K562 (cell line): Measurements from ENCODE around the gene SCRN2. TPM values are rescaled to one million over a fixed set of nuclear protein-coding genes. Genes with fewer than 3 reads are reported as not detected.

ENCODE experiments used
- ATAC-seq: fragments of 200-7000 bp; cut with Tn5 transposase; 3 replicates; pipeline ENCODE4 v1.9.1; 2020; ENCODE audit warnings: moderate library complexity
- BruUV-seq: library from RNA; stranded (reverse); fragments of 400-500 nt; replicated peaks from 2 replicates; lab custom pipeline; 2021; lab: Mats Ljungman, UMichigan
- CTCF ChIA-PET: fragments of 300-600 bp; formaldehyde crosslinking; extraction: SDS; loops from one replicate; lab custom pipeline; 2021; ENCODE audit warnings: low intra/inter-chr PET ratio; lab: Yijun Ruan, JAX
- POLR2A ChIA-PET: fragments of 300-600, 350-650 bp; sonication (Branson Sonifier 250); formaldehyde crosslinking; extraction: SDS; loops from one replicate; lab custom pipeline; 2021; ENCODE audit warnings: antibody characterized with exemption, inconsistent platforms; lab: Yijun Ruan, JAX
- DNase-seq, 4 experiments: peaks; one replicate each; pipeline versions ENCODE4 v3.0.0 to v3.0.0-alpha.2; 2011 to 2018; ENCODE audit warnings: low spot score in 3 of 4, mixed read lengths in 3 of 4; ENCODE audit errors: extremely low read depth in 1 of 4
- FAIRE-seq: peaks from 2 replicates; lab custom pipeline; 2011; peaks lifted over from hg19 to GRCh38; lab: Jason Lieb, UNC
- H2AFZ ChIP-seq: 2 replicates; pipeline ENCODE4 v1.6.0; 2011; ENCODE audit warnings: low read depth, low read length, control low read depth, inconsistent platforms
- H3K27ac ChIP-seq: fragments of 200-600 bp; 3 replicates; pipeline ENCODE4 v1.8.0; 2011; ENCODE audit warnings: low read depth, mild to moderate bottlenecking, control low read depth, inconsistent platforms, low read length, moderate library complexity, mixed read lengths; ENCODE audit errors: extremely low read depth
- H3K27me3 ChIP-seq, 2 experiments: fragments of 300-600 bp in 1 of 2; 2 replicates in 1 of 2; 3 replicates in 1 of 2; pipeline versions ENCODE4 v1.6.0 to v1.8.0; 2011; ENCODE audit warnings: inconsistent platforms in 2 of 2, low read length in 2 of 2, mild to moderate bottlenecking in 1 of 2, mixed read lengths in 1 of 2, moderate library complexity in 1 of 2; ENCODE audit not compliant: control insufficient read depth in 2 of 2, insufficient read depth in 2 of 2
- H3K36me3 ChIP-seq: fragments of 300-600 bp; 3 replicates; pipeline ENCODE4 v1.8.0; 2011; ENCODE audit warnings: mild to moderate bottlenecking, low read length, inconsistent platforms; ENCODE audit not compliant: control insufficient read depth, insufficient read depth
- H3K4me1 ChIP-seq, 2 experiments: fragments of 200-600 bp in 1 of 2; replicated peaks in 1 of 2; 2 replicates in 1 of 2; 3 replicates in 1 of 2; pipeline versions ENCODE4 v1.5.1 to v1.8.0; 2011; ENCODE audit warnings: inconsistent platforms in 2 of 2, low read length in 2 of 2, mild to moderate bottlenecking in 1 of 2, mixed read lengths in 1 of 2, moderate library complexity in 1 of 2; ENCODE audit not compliant: control insufficient read depth in 2 of 2, insufficient read depth in 2 of 2
- H3K4me2 ChIP-seq: 2 replicates; pipeline ENCODE4 v1.6.1; 2011; ENCODE audit warnings: low read length, control low read depth, inconsistent platforms, mixed read lengths; ENCODE audit not compliant: insufficient read depth
- H3K4me3 ChIP-seq: fragments of 200-600 bp; sonication (generic), shearing (Covaris generic); 2 replicates; pipeline ENCODE4 v1.5.1; 2016; ENCODE audit warnings: control low read depth, inconsistent platforms
- H3K79me2 ChIP-seq: fragments of 200-600 bp; 3 replicates; pipeline ENCODE4 v1.8.0; 2011; ENCODE audit warnings: low read length, inconsistent platforms; ENCODE audit not compliant: control insufficient read depth, insufficient read depth
- H3K9ac ChIP-seq, 2 experiments: 2 replicates each; pipeline versions ENCODE4 v1.6.0 to v1.6.1; 2011; ENCODE audit warnings: low read depth in 2 of 2, low read length in 2 of 2, control low read depth in 1 of 2, inconsistent platforms in 1 of 2, mild to moderate bottlenecking in 1 of 2, mixed read lengths in 1 of 2; ENCODE audit not compliant: insufficient read depth in 1 of 2
- H3K9me1 ChIP-seq: one replicate; pipeline ENCODE4 v1.6.0; 2011; ENCODE audit warnings: inconsistent platforms, mild to moderate bottlenecking, low read length, moderate library complexity; ENCODE audit not compliant: control insufficient read depth, insufficient read depth
- H3K9me3 ChIP-seq: replicated peaks from 2 replicates; pipeline ENCODE4 v1.5.1; 2011; ENCODE audit warnings: low read depth, low read length, inconsistent platforms; ENCODE audit not compliant: control insufficient read depth, insufficient read depth
- H4K20me1 ChIP-seq: replicated peaks from 2 replicates; pipeline ENCODE4 v1.6.1; 2011; ENCODE audit warnings: low read length, inconsistent platforms, mixed read lengths; ENCODE audit not compliant: control insufficient read depth, insufficient read depth
- DPF2 ChIP-seq: fragments of 450-650 bp; IDR thresholded peaks from 2 replicates; pipeline ENCODE4 v1.6.1; 2016
- ESRRB ChIP-seq: fragments of 250-450 bp; sonication (Bioruptor Pico); IDR thresholded peaks from 2 replicates; pipeline ENCODE4 v1.5.0; 2020; ENCODE audit warnings: mild to moderate bottlenecking, moderate library complexity, borderline replicate concordance
- ETS1 ChIP-seq: conservative IDR thresholded peaks from 2 replicates; pipeline ENCODE4 v1.6.1; 2011; ENCODE audit warnings: low read depth, mild to moderate bottlenecking, low read length; ENCODE audit not compliant: control insufficient read depth
- MNT ChIP-seq, 2 experiments: fragments of 450-650 bp; conservative IDR thresholded peaks; 2 replicates each; pipeline ENCODE4 v1.6.1; 2017; ENCODE audit warnings: mild to moderate bottlenecking in 2 of 2, moderate library complexity in 2 of 2
- MYC ChIP-seq, 2 experiments: fragments of 250-450 bp in 1 of 2; sonication (Bioruptor Pico) in 1 of 2; IDR thresholded peaks; 2 replicates each; pipeline versions ENCODE4 v1.5.1 to v1.6.1; 2012 to 2021; ENCODE audit warnings: low read depth in 2 of 2, borderline replicate concordance in 1 of 2, improper control_type of control experiment in 1 of 2, low read length in 1 of 2, mild to moderate bottlenecking in 1 of 2, moderate library complexity in 1 of 2
- NONO ChIP-seq, 2 experiments: fragments of 200-400 bp in 1 of 2; fragments of 450-650 bp in 1 of 2; formaldehyde crosslinking in 1 of 2; IDR thresholded peaks; 2 replicates each; pipeline ENCODE4 v1.6.1; 2017; ENCODE audit warnings: low read depth in 2 of 2, mild to moderate bottlenecking in 2 of 2, moderate library complexity in 2 of 2, low read length in 1 of 2
- RBM25 ChIP-seq: fragments of 200-400 bp; formaldehyde crosslinking; IDR thresholded peaks from 2 replicates; pipeline ENCODE4 v1.6.1; 2018; ENCODE audit warnings: low read length, low read depth, moderate library complexity; ENCODE audit not compliant: severe bottlenecking
- SFPQ ChIP-seq: fragments of 200-400 bp; formaldehyde crosslinking; IDR thresholded peaks from 2 replicates; pipeline ENCODE4 v1.6.1; 2017; ENCODE audit warnings: mild to moderate bottlenecking, low read depth, low read length, moderate library complexity
- SMARCA4 ChIP-seq: fragments of 450-650 bp; IDR thresholded peaks from 2 replicates; pipeline ENCODE4 v1.6.1; 2016
- SREBF2 ChIP-seq: sonication (generic); formaldehyde crosslinking; IDR thresholded peaks from 2 replicates; pipeline ENCODE4 v1.4.0; 2020; ENCODE audit warnings: mild to moderate bottlenecking, missing genetic modification reagents
- TFE3 ChIP-seq: fragments of 450-650 bp; formaldehyde crosslinking; IDR thresholded peaks from 2 replicates; pipeline ENCODE4 v1.4.0; 2020; ENCODE audit warnings: mild to moderate bottlenecking, mixed read lengths
- ZNF146 ChIP-seq: IDR thresholded peaks from one replicate; pipeline ENCODE4 v1.6.1; 2018; ENCODE audit warnings: missing compliant biosample characterization; ENCODE audit not compliant: unreplicated experiment
- ZNF212 ChIP-seq: fragments of 450-650 bp; formaldehyde crosslinking; IDR thresholded peaks from 2 replicates; pipeline ENCODE4 v1.4.0; 2020; ENCODE audit warnings: mild to moderate bottlenecking
- ZNF436 ChIP-seq: fragments of 250-450, 450-650 bp; sonication (Bioruptor Pico); formaldehyde crosslinking; IDR thresholded peaks from 2 replicates; pipeline ENCODE4 v1.7.0; 2020; ENCODE audit warnings: mild to moderate bottlenecking
- ZNF561 ChIP-seq: fragments of 450-650 bp; formaldehyde crosslinking; conservative IDR thresholded peaks from 2 replicates; pipeline ENCODE4 v1.4.0; 2020; ENCODE audit warnings: mild to moderate bottlenecking, moderate library complexity
- ZNF583 ChIP-seq: fragments of 250-450 bp; sonication (Bioruptor Pico); IDR thresholded peaks from 2 replicates; pipeline ENCODE4 v1.4.0; 2020
- WGBS: fragments of 100-300 bp; shearing (Covaris generic); methylation state at CpG from one replicate; pipeline ENCODE4 v1.1.6; 2016; ENCODE audit warnings: low coverage, mixed read lengths; ENCODE audit not compliant: insufficient coverage; ENCODE audit errors: missing lambda C conversion rate; 5-methylcytosine and 5-hydroxymethylcytosine counted together
- in situ Hi-C: fragments of 300-500 bp; cut with MboI; formaldehyde crosslinking; loops from 4 replicates; pipeline ENCODE4 v1.15.0; 2018; ENCODE audit warnings: inconsistent platforms, mixed read lengths
- intact Hi-C: fragments of 100-400 bp; cut with micrococcal nuclease; formaldehyde crosslinking; loops from 2 replicates; pipeline ENCODE4 v1.14.2; 2022
- polyA plus RNA-seq, 8 experiments: library from polyadenylated mRNA; depleted of rRNA in 4 of 8; stranded (reverse) in 5 of 8; unstranded in 3 of 8; fragments of >200 nt; fragmentation: Nextera tagmentation in 2 of 8; fragmentation: Illumina TruSeq in 1 of 8; extraction: Ambion mirVana in 2 of 8; extraction: Trizol in 1 of 8; gene quantifications; 2 replicates each; pipeline versions ENCODE4 v1.2.1 to v1.2.3, GENCODE V29; 2011 to 2014; ENCODE audit warnings: inconsistent platforms in 1 of 8, missing spikeins in 1 of 8
- total RNA-seq, 7 experiments: library from RNA; depleted of rRNA in 6 of 7; stranded (reverse); fragments of >200 nt in 6 of 7; fragmentation: Illumina TruSeq in 2 of 7; extraction: Trizol in 2 of 7; gene quantifications; 2 replicates each; pipeline versions ENCODE4 v1.2.1 to v1.2.3, GENCODE V29; 2011 to 2021; ENCODE audit warnings: low replicate concordance in 1 of 7

SCRN2 gene
- total and polyA plus RNA-seq, 9 of the 15 experiments (the other 6 are each of a cell fraction or from before 2014, with no cell fraction given), result 0.25 to 32.9 (median 13.6) TPM

- Histone ChIP-seq H2AFZ (no peak overlapping the region), H3K4me2 (no peak overlapping the region), H3K36me3 (no peaks in the 10 kb centered on the region), H3K79me2 (no peaks in the 10 kb centered on the region), H3K9me3 (no peaks in the 10 kb centered on the region), H4K20me1 (no peaks in the 10 kb centered on the region), H3K4me3 (no peak overlapping the region), H3K4me1 (peaks cover 0 to 9% of the 10 kb centered on the region in 2 experiments; a peak in 2 of 5 replicates), H3K9me1 (no peaks in the 10 kb centered on the region), H3K27me3 (peaks cover 21 to 32% of the 10 kb centered on the region in 2 experiments; a peak in 3 of 5 replicates), H3K27ac (no peak overlapping the region), H3K9ac (no peak overlapping the region)
- FAIRE-seq (no peak), ATAC-seq (no peak), DNase-seq (no peak)
- in situ Hi-C loops (no loop called here), intact Hi-C loops (no loop called here)
- TF ChIP-seq ZNF146 (CRISPR knock-in tag), result no peak
- no peak for TF ChIP-seq ZNF436 (CRISPR knock-in tag)
- no peak for TF ChIP-seq NONO (IDR thresholded peaks at IDR 0.05; ENCODE audit: low read depth in 2 of 2, low read length in 1 of 2)
- TF ChIP-seq MNT (conservative IDR thresholded peaks at IDR 0.05), result no peak
- TF ChIP-seq SFPQ, result no peak
- TF ChIP-seq DPF2, result no peak
- no peak for TF ChIP-seq ETS1
- TF ChIP-seq ESRRB (CRISPR knock-in tag), result no peak
- no peak for TF ChIP-seq ZNF561 (CRISPR knock-in tag)
- no peak for TF ChIP-seq TFE3 (CRISPR knock-in tag)
- no peak for TF ChIP-seq ZNF212 (CRISPR knock-in tag)
- no peak for TF ChIP-seq ZNF583 (CRISPR knock-in tag)
- TF ChIP-seq SREBF2 (CRISPR knock-in tag), result no peak
- TF ChIP-seq MYC (IDR thresholded peaks at IDR 0.05; ENCODE audit: low read depth, low read length), result no peak
- TF ChIP-seq MYC (CRISPR knock-in tag; IDR thresholded peaks at IDR 0.05; ENCODE audit: borderline replicate concordance, low read depth), result no peak
- TF ChIP-seq RBM25, result no peak
- no peak for TF ChIP-seq SMARCA4
- 0% methylated on average over 1 of the region's 1 CpG for WGBS
- BruUV-seq, result no TSS peak
- CTCF ChIA-PET, result no interaction called here
- POLR2A ChIA-PET, result interaction anchor here (0.8 kb wide), 1 partner anchor 55 kb away, joined by 3 read pairs; no protein-coding TSS in a partner anchor
Measured at GRCh38 chr17:47792457-47792856, 48.6 kb downstream of the SCRN2 start.
